GM11168 (cell line): ENCODE data around the gene CARD16.
"Not testable (repeated sequence)": the region's sequence is repeated elsewhere in the genome, so short reads cannot be mapped to it uniquely, and the experiment has no call there.

Experiments
- in situ Hi-C: fragments of 300-500 bp; cut with MboI; formaldehyde crosslinking; loops from one replicate; pipeline ENCODE4 v1.12.0; 2022; ENCODE audit warnings: low sequenced_read_pairs; ENCODE audit not compliant: unreplicated experiment

The CARD16 gene

GRCh38 chr11:105051559-105051958 is 6.4 kb upstream of the CARD16 start:
- in situ Hi-C loops, result no loop called here

GRCh38 chr11:105049481-105049880 is 4.3 kb upstream of the CARD16 start:
- in situ Hi-C loops, result no loop called here

- in situ Hi-C loops, result no loop called here
Observed at GRCh38 chr11:105046898-105047579, 1.9 kb upstream of the CARD16 start.

- in situ Hi-C loops, result no loop called here
Observed at GRCh38 chr11:105045676-105046296, 651 bp upstream of the CARD16 start.

GRCh38 chr11:105042178-105042577 is 3.0 kb downstream of the CARD16 start:
- in situ Hi-C loops, result no loop called here

GRCh38 chr11:105040703-105041102 is 4.4 kb downstream of the CARD16 start:
- in situ Hi-C loops, result no loop called here

- in situ Hi-C loops, result no loop called here
Observed at GRCh38 chr11:105034813-105035620, 10.1 kb downstream of the CARD16 start, which contains the start of gene CASP1. Gene CASP1, minus strand, starts transcription at chr11:105035144. Its CDS starts 31 bp downstream, at chr11:105035113.

- in situ Hi-C loops, result not testable (repeated sequence)
Observed at GRCh38 chr11:105034388-105034787, 10.7 kb downstream of the CARD16 start.

- in situ Hi-C loops, result no loop called here
Observed at GRCh38 chr11:105033781-105034180, 11.4 kb downstream of the CARD16 start.

GRCh38 chr11:105033343-105033742 is 11.8 kb downstream of the CARD16 start:
- in situ Hi-C loops, result no loop called here

- in situ Hi-C loops, result no loop called here
Observed at GRCh38 chr11:105032495-105032894, 12.6 kb downstream of the CARD16 start.

- in situ Hi-C loops, result no loop called here
Observed at GRCh38 chr11:105027678-105028077, 17.5 kb downstream of the CARD16 start.

GRCh38 chr11:105024394-105024793 is 20.7 kb downstream of the CARD16 start:
- in situ Hi-C loops, result loop anchor here (25.0 kb wide), 1 partner anchor 437 kb away; no protein-coding TSS in a partner anchor

GRCh38 chr11:105023003-105023402 is 22.1 kb downstream of the CARD16 start, which contains the start of gene CASP5:
Gene CASP5, minus strand, starts transcription at chr11:105023168. Its CDS starts 32 bp downstream, at chr11:105023136.
- in situ Hi-C loops, result loop anchor here (25.0 kb wide), 1 partner anchor 436 kb away; no protein-coding TSS in a partner anchor

- in situ Hi-C loops, result loop anchor here (25.0 kb wide), 1 partner anchor 435 kb away; no protein-coding TSS in a partner anchor
Observed at GRCh38 chr11:105022527-105022926, 22.6 kb downstream of the CARD16 start.

GRCh38 chr11:105007463-105007862 is 37.7 kb downstream of the CARD16 start:
- in situ Hi-C loops, result loop anchor here (25.0 kb wide), 1 partner anchor 420 kb away; no protein-coding TSS in a partner anchor

GRCh38 chr11:105005451-105005845 is 39.7 kb downstream of the CARD16 start:
- in situ Hi-C loops, result loop anchor here (25.0 kb wide), 1 partner anchor 418 kb away; no protein-coding TSS in a partner anchor

- in situ Hi-C loops, result loop anchor here (25.0 kb wide), 1 partner anchor 417 kb away; no protein-coding TSS in a partner anchor
Observed at GRCh38 chr11:105004021-105004420, 41.1 kb downstream of the CARD16 start.

- in situ Hi-C loops, result loop anchor here (25.0 kb wide), 1 partner anchor 416 kb away; no protein-coding TSS in a partner anchor
Observed at GRCh38 chr11:105003151-105003550, 42.0 kb downstream of the CARD16 start.

- in situ Hi-C loops, result loop anchor here (25.0 kb wide), 1 partner anchor 413 kb away; no protein-coding TSS in a partner anchor
Observed at GRCh38 chr11:105000797-105001196, 44.3 kb downstream of the CARD16 start.
